HG03521 (cell line): ENCODE measurements around the gene ZNF174.
A peak's percentile ranks its signal among the peaks of the same experiment; 100 is the strongest.

Source experiments
- ATAC-seq: cut with Tn5 transposase; IDR thresholded peaks from one replicate; pipeline ENCODE4 v1.9.1; 2021; ENCODE audit warnings: mild to moderate bottlenecking, moderate library complexity; ENCODE audit not compliant: unreplicated experiment

The ZNF174 gene

DNA sequence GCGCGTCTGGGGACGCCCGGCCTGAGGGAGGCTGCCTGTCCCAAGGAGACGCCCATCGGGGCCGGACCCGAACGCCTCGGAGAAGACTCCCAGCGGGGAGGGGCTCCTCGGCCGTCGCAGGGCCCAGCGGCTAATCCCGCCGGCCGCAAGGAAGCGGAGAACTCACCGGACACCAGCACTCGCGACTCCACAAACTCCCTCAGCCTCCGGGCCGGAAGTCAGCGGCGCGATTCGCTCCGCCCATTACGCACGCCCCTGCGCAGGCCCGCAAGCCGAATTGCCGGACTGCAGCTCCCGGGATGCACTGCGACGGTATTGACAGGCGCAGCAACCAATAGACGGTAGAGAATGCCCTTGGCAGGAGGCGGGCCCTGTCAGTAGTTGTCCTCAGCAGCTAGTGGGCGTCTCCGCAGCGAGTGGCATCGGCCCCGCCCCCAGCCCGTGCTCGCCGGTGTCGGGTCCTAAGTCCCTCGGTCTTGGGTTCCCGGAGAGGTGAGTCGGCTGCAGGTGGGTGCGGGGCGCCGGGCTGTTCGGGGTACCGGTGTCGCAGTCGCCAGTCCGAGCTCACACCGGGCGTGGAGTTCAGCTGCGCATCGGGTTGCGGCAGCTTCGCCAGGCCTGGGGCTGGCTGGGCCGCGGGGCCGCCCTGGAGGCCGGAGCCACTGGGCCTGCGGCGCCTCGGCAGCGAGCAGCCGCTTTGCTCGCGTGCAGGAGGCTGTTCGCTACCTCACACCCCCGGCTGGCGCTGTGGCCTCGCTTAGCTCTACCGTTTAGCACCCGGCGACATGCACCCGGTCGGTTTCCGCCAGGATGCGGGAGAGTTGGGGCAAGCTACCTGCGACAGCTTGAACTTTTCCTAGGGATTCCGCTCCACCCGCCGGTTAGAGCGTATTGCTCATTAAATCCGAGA, at the start of gene ZNF174, which contains the start of gene ZSCAN32:
TSS of gene ZNF174 (plus strand) at position 437 of the 910 bp plus-strand sequence. CDS start 790 bp downstream, outside the sequence.
TSS of gene ZSCAN32 (minus strand) at position 226 of the 910 bp plus-strand sequence. CDS start 3,447 bp downstream, outside the sequence.
- peak; percentile 96 for ATAC-seq

DNA sequence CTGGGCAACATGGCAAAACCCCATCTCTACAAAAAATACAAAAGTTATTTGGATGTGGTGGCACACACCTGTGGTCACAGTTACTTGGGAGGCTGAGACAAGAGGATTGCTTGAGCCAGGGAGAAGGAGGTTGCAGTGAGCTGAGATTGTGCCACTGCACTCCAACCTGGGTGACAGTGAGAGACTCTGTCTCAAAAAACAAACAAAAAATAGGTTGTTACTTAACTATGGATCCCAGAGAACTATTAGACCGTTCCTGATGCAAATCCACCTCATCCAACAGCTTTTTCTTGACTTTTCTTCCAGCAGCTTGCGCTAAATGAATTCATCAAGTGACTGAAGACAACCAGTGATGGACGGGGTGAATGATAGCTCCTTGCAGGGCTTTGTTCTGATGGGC, 45.4 kb upstream of the ZNF174 start, which contains the start of gene OR2C1:
TSS of gene OR2C1 (plus strand) at position 301 of the 400 bp plus-strand sequence. CDS start at position 353, 52 bp downstream.
- no peak for ATAC-seq

- ATAC-seq, result no peak
These were observed 44.9 kb upstream of the ZNF174 start for GRCh38 chr16:3356118-3356517.

DNA sequence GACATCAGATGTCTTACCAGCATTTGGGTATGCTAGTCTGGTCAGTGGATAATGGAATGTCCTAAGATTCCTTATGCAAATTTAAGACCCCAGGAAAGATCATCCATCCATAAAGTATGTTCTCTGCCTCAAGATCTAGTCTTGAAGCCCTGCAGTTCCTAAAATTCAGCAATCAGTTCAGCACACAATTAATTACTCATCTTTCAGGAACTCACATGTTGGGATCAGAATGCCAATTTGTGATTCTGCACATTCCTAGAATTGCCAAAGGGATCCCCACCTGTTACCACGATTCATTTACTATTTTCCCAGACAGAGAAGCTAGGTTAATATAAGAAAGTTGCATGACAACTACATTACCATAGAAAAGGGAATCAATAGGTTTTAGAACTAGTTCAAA, 42.1 kb upstream of the ZNF174 start:
- no peak for ATAC-seq

- ATAC-seq, result no peak
These were observed 38.1 kb upstream of the ZNF174 start for GRCh38 chr16:3362931-3363330.

- ATAC-seq, result no peak
These were observed 37.2 kb upstream of the ZNF174 start for GRCh38 chr16:3363793-3364192.

DNA sequence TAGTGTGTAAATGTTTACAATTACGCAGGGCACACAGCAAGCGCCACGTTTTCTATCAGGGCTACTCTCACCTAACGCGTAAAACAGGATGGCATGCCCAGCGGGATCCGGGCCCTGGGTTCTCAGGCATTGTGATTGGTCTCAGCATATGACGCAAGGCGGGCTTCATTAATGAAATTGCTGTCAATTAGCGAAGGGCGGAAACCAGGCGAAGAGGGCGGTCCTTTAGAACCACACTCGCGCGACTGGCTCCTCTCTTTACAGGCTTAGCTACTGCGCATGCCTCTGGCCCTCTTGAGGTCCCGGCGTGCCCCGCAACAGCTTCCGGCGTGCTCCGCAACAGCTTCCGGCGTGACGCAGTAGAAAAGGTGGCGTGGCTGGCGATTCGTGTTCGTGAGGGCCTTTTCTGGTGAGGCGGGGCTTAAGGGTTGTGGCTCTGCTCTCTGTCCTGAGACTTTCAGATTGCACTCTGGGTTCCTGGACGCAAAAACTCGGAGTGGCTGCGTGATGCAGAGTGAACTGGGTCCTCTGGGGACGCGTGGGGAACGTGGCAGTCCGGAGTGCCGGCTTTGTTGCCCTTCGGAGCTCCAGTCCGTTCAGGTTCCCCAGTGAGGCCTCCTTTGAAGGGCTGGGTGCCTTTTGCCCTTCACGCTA, 36.1 kb upstream of the ZNF174 start:
- ATAC-seq, result peak; percentile 69

DNA sequence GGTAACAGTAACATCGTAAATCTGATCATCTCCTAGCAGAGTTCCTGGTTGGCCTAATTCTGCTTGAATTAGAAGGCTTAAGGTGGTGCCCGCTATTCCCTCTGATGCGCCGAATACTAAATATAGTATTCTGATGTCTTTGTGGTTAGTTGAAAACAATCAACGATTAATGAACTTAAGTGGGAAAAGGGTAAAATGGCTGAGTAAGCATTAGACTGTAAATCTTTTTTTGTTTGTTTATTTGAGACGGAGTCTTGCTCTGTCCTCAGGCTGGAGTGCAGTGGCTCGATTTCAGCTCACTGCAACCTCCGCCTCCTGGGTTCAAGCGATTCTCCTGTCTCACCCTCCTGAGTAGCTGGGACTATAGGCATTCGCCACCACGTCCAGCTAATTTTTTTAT, 31.9 kb upstream of the ZNF174 start:
- ATAC-seq, result no peak

GRCh38 chr16:3375680-3376079, 25.3 kb upstream of the ZNF174 start:
- ATAC-seq, result no peak

GRCh38 chr16:3377917-3378316, 23.1 kb upstream of the ZNF174 start:
- ATAC-seq, result no peak

DNA sequence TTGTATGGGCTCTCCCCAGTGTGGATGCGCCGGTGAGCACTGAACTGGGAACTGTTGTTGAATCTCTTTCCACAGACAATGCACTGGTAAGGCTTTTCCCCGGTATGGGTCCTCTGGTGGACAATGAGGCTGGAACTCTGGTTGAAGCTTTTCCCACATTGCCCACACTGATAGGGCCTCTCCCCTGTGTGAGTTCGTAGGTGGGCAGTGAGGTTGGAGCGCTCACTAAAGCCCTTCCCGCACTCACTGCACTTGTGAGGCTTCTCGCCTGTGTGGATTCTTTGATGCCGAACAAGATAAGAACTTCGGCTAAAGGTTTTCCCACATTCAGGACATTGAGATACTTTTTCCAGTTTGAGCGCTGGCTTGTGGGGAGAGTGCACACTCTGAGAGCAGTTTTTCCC, 18.0 kb upstream of the ZNF174 start:
- ATAC-seq, result no peak

DNA sequence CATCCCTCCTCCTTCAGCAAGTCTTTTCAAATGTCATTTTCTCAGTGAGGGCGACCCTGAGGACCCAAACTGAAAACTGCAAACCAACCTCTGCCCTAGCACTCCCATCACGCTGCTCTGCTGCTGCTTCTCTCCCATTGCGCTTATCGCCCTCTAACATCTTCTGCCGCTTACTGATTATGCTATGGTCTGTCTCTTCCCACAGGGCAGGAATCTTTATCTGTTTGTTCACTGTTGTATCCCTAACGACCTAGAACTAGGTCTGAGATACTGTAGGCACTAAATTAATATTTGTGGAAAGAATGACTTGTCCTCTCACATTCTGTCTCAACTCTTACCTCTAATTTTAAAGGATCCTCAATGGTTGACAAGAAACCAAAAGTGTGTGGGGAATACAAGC, 12.7 kb upstream of the ZNF174 start:
- ATAC-seq, result no peak

GRCh38 chr16:3389663-3390338, 11.2 kb upstream of the ZNF174 start:
- ATAC-seq, result no peak

DNA sequence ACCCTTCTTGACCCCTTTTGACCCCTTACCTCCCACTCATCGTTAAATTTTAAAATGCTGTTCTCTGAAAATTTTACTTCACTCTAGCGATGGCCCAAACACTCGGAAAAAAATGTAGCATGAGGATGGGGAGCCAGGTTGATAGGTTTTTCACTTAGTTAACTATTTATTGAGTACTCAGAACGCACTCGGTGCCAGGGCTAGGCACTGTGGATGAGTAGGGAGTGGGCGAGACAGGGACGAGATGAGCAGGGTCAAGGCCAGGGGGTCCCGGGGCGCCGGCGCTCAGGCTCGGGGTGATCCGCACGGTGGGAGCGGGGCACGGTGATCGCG, 603 bp upstream of the ZNF174 start:
- ATAC-seq, result no peak

GRCh38 chr16:3401719-3402397, 843 bp downstream of the ZNF174 start:
- ATAC-seq, result no peak

GRCh38 chr16:3408561-3409197, 7.7 kb downstream of the ZNF174 start:
- ATAC-seq, result no peak

GRCh38 chr16:3413730-3414379, 12.8 kb downstream of the ZNF174 start:
- no peak for ATAC-seq

GRCh38 chr16:3431779-3432219, 30.8 kb downstream of the ZNF174 start:
- ATAC-seq, result no peak

GRCh38 chr16:3434373-3434772, 33.4 kb downstream of the ZNF174 start:
- ATAC-seq, result no peak

DNA sequence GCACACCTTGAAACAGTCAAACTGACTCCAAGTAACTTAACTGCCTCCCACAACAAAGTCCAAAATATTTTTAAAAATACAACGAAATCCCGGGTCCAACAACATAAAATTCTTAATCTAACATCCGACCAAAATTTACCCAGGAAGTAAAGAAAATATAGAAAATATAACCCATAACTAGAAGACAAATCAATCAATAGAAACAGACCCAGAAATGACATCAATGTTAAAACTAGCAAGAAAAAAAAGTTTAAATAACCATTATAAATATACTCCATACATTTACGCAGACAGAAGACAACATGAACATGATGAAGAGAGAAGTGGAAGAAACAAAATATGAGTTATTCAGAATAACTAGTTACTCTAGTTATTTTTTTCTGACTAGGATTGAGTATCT, 38.6 kb downstream of the ZNF174 start:
- ATAC-seq, result no peak
